Glutamatergic neuron (in vitro differentiated cells): ENCODE results near the gene ACAP3. TPM values are rescaled to one million over a fixed set of nuclear protein-coding genes. Genes with fewer than 3 reads are reported as not detected.

Source experiments
- DNase-seq: peaks from one replicate; pipeline ENCODE4 v3.0.0; 2022
- H3K27ac Mint-ChIP-seq: one replicate; pipeline ENCODE4 v1.8.0; 2020; ENCODE audit warnings: mild to moderate bottlenecking, mixed read lengths, inconsistent platforms; ENCODE audit not compliant: unreplicated experiment
- H3K27me3 Mint-ChIP-seq: one replicate; pipeline ENCODE4 v1.8.0; 2020; ENCODE audit warnings: mild to moderate bottlenecking, moderate library complexity, mixed read lengths, inconsistent platforms; ENCODE audit not compliant: unreplicated experiment
- H3K36me3 Mint-ChIP-seq: one replicate; pipeline ENCODE4 v1.8.0; 2020; ENCODE audit warnings: mild to moderate bottlenecking, mixed read lengths, inconsistent platforms; ENCODE audit not compliant: unreplicated experiment
- H3K4me1 Mint-ChIP-seq: one replicate; pipeline ENCODE4 v1.8.0; 2020; ENCODE audit warnings: mild to moderate bottlenecking, low read depth, mixed read lengths, inconsistent platforms; ENCODE audit not compliant: unreplicated experiment
- H3K4me3 Mint-ChIP-seq: one replicate; pipeline ENCODE4 v1.8.0; 2020; ENCODE audit warnings: mild to moderate bottlenecking, mixed read lengths, inconsistent platforms; ENCODE audit not compliant: unreplicated experiment
- H3K9me3 Mint-ChIP-seq: one replicate; pipeline ENCODE4 v1.8.0; 2020; ENCODE audit warnings: mild to moderate bottlenecking, moderate library complexity, mixed read lengths, inconsistent platforms; ENCODE audit not compliant: unreplicated experiment
- CTCF ChIP-seq: fragments of 200-600 bp; sonication (generic); IDR thresholded peaks from one replicate; pipeline ENCODE4 v1.5.0; 2021; ENCODE audit not compliant: partially characterized antibody, unreplicated experiment
- total RNA-seq: library from RNA; stranded (reverse); fragmentation: NEBNext Ultra II Directional; extraction: Animal tissue kit (Norgen Biotek cat#: 25700); gene quantifications from one replicate; pipeline ENCODE4 v1.2.1, GENCODE V29; 2021; ENCODE audit not compliant: unreplicated experiment

ACAP3 gene
- total RNA-seq, 1 donor from 2014 or later, result 1,099 TPM

- H3K27me3 Mint-ChIP-seq, result peaks cover 13% of the 10 kb centered on the region
- H3K36me3 Mint-ChIP-seq, result no peaks in the 10 kb centered on the region
- peaks cover 10% of the 10 kb centered on the region for H3K4me1 Mint-ChIP-seq
- no peak for DNase-seq
- H3K27ac Mint-ChIP-seq, result peak overlapping the region; percentile 62
- peak overlapping the region; percentile 43 for H3K4me3 Mint-ChIP-seq
- no peak for TF ChIP-seq CTCF
- H3K9me3 Mint-ChIP-seq, result peaks cover 13% of the 10 kb centered on the region
These were observed 7.8 kb upstream of the ACAP3 start for GRCh38 chr1:1315435-1315954.

- no peak overlapping the region for H3K4me3 Mint-ChIP-seq
- H3K36me3 Mint-ChIP-seq, result no peaks in the 10 kb centered on the region
- peaks cover 10% of the 10 kb centered on the region for H3K4me1 Mint-ChIP-seq
- no peak for DNase-seq
- no peak for TF ChIP-seq CTCF
- H3K27ac Mint-ChIP-seq, result peak overlapping the region; percentile 15
- peaks cover 11% of the 10 kb centered on the region for H3K27me3 Mint-ChIP-seq
- peaks cover 13% of the 10 kb centered on the region for H3K9me3 Mint-ChIP-seq
These were observed 7.1 kb upstream of the ACAP3 start for GRCh38 chr1:1314678-1315335.

- Mint-ChIP-seq H3K27ac (no peak overlapping the region), H3K4me1 (peaks cover 9% of the 10 kb centered on the region), H3K27me3 (peaks cover 11% of the 10 kb centered on the region), H3K4me3 (no peak overlapping the region), H3K9me3 (peaks cover 9% of the 10 kb centered on the region), H3K36me3 (no peaks in the 10 kb centered on the region)
- no peak for DNase-seq
- TF ChIP-seq CTCF, result no peak
These were observed 6.5 kb upstream of the ACAP3 start for GRCh38 chr1:1314237-1314586.

- H3K4me1 Mint-ChIP-seq, result peaks cover 9% of the 10 kb centered on the region
- peaks cover 11% of the 10 kb centered on the region for H3K27me3 Mint-ChIP-seq
- H3K27ac Mint-ChIP-seq, result peak overlapping the region; percentile 43
- H3K4me3 Mint-ChIP-seq, result peak overlapping the region; percentile 59
- no peaks in the 10 kb centered on the region for H3K36me3 Mint-ChIP-seq
- peaks cover 9% of the 10 kb centered on the region for H3K9me3 Mint-ChIP-seq
- no peak for TF ChIP-seq CTCF
- DNase-seq, result no peak
These were observed 5.9 kb upstream of the ACAP3 start for GRCh38 chr1:1313500-1314236.
